Activated CD8-positive, alpha-beta memory T cell treated with anti-CD3 and anti-CD28 coated beads for 48 hours (primary cell): Measurements from ENCODE around the gene RPS25.
"Not testable (repeated sequence)": the region's sequence is repeated elsewhere in the genome, so short reads cannot be mapped to it uniquely, and the experiment has no call there.

ENCODE experiments used
- DNase-seq, 3 experiments: peaks; one replicate each; pipeline ENCODE4 v3.0.0-alpha.2; 2020; ENCODE audit warnings: low read depth in 2 of 3, low spot score in 2 of 3

RPS25 gene

DNA sequence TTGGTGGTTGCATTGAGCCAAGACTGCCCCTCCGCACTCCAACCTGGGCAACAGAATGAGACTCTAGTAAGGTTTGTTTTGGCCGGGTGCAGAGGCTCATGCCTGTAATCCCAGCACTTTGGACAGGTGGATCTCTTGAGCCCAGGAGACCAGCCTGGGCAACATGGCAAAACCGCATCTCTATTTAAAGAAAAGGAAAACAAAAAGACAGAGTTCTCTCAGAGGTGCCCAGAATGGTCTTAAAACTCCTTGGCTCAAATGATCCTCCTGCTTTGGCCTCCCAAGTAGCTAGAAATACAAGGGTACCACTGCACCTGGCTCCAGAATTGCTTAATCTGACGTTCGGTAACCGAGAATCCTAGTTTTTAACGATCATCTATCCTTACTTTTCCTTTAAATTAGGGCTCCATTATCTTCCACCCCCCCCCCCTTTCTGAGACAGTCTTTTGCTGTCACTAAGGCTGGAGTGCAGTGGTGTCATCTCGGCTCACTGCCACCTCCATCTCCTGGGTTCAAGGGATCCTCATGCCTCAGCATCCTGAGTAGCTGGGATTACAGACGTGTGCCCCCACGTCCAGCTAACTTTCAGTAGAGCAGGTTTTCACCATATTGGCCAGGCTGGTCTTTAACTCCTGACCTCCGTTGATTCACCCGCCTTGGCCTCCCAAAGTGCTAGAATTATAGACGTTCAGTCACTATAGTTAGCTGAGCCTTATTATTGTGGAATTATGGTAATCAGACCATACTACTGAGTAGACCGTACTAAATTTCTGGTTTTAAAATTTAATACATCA lies 1.7 kb downstream of the RPS25 start:
- no peak for DNase-seq

DNA sequence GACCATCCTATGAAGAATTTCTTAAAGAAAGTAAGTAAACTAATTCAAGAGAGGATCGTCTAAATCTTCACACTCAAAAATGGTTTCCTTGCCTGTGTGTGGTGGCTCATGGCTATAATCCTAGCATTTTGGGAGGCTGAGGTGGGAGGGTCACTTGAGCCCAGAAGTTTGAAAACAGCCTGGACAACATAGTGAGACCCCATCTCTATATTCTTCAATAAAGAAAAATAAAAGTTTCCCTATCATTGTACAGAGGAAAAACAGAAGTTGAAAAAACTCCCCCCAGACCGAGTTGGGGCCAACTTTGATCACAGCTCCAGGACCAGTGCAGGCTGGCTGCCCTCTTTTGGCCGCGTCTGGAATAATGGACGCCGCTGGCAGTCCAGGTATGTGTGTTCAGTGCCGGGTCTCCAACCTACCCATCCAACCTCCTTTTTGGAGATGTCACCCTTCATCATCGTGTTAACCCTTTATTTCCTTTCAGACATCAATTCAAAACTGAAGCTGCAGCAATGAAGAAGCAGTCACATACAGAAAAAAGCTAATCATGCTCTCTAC lies 3.0 kb downstream of the RPS25 start:
- DNase-seq = no peak

GRCh38 chr11:119014209-119014924 lies 3.8 kb downstream of the RPS25 start:
- DNase-seq = no peak

DNA sequence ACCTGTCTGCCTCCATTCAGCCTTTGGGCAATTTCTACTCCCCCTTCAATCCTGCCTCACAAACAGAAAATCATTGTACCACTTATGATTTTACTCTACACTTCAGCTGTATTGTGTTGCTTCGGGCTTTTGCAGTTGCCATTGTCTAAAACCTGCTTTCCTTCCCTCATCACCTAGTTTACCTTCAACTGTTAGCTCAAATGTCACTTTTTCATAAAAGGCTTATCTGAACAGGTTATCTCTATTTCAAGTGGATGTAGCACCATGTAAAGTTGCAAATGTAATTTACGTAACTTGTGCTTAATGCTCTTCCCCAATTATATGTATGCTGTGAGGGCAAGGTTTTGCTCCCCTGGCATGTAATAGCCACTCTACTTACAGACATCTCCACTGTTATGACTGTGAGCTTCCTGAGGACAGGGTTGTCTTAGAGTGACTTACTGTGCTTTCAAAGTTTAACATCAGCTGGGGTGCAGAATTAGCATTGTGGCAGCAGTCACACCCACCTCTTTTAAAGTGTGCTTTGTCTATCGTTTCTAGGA lies 5.4 kb downstream of the RPS25 start:
- no peak for DNase-seq

DNA sequence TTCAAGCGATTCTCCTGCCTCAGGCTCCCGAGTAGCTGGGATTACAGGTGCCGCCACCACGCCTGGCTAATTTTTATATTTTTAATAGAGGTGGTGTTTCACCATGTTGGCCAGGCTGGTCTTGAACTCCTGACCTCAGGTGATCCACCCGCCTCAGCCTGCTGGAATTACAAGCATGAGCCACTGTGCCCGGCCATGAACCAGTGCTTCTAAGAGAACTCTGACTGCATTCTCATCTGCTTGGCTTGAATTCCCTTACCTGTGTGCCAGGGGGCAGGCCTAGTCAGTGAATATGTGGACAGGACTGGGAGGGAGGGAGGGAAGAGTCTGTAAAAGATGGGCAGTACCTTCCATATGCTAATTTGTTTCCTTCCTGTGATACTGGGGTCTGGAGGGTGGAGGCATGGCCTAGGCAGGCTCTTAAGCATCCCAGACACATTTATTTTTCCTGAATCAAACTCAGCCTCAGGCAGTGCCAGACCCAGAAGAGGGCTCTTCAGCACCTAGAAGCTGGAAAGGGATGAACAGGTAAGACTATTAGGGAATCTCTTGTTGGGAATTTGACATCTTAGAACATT lies 6.6 kb downstream of the RPS25 start:
- DNase-seq = no peak

GRCh38 chr11:119006656-119007055 lies 11.5 kb downstream of the RPS25 start:
- DNase-seq = no peak

GRCh38 chr11:119000906-119001305 lies 17.2 kb downstream of the RPS25 start:
- DNase-seq = no peak

- no peak for DNase-seq
Observed at GRCh38 chr11:118998822-118999221, 19.3 kb downstream of the RPS25 start.

DNA sequence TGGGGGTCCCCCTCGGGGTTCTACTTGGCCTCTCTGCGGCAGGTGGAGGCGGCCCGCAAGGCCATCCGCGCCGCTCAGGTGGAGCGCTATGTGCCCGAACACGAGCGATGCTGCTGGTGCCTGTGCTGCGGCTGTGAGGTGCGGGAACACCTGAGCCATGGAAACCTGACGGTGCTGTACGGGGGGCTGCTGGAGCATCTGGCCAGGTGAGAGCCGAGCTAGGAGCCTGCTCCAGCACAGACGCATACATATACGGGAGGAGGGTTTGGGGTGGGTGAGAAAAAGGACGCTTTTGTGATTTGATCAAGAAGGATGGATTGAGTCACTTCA lies 19.8 kb downstream of the RPS25 start:
- no peak for DNase-seq

GRCh38 chr11:118997627-118998387 lies 20.3 kb downstream of the RPS25 start, which contains the start of gene CENATAC:
TSS of gene CENATAC (plus strand) at chr11:118998138. CDS start at chr11:118998198, 60 bp downstream.
- DNase-seq = peak; percentile 74 to 88 (median 88)

- no peak for DNase-seq
Observed at GRCh38 chr11:118996926-118997626, 21.1 kb downstream of the RPS25 start.

- DNase-seq = not testable (repeated sequence)
Observed at GRCh38 chr11:118991486-118992038, 26.6 kb downstream of the RPS25 start.

- no peak for DNase-seq
Observed at GRCh38 chr11:118988280-118988679, 29.9 kb downstream of the RPS25 start.

DNA sequence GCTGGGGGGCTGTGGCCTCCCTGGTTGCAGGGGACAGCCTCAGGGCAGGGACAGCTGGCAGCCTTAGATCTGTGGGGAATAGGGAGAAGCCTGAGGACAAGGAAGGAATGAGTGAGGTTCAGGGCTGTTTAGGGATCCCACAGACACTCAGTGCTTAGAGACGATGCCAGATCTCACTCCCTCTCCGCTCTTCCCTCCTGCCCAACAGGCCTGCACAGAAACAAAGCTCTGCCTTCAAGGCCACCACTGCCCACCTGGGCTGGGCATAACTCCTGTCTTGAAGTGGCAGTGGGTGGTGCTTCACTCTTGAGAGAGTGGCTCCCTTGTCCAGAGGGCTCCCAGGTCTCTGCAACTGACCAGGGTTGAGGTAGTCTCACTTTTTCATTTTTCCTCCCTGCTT lies 33.3 kb downstream of the RPS25 start:
- DNase-seq = no peak

DNA sequence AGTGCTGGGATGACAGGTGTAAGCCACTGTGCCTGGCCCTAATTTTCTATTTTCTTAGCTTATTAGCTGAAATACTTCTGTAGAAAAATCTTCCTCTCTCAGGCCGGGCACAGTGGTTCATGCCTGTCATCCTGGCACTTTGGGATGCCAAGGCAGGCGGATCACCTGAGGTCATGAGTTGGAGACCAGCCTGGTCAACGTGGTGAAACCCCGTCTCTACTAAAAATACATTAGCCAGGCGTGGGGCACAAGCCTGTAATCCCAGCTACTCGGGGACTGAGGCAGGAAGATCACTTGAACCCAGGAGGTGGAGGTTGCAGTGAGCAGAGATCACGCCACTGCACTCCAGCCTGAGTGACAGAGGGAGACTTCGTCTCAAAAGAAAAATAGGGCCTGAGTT lies 33.8 kb downstream of the RPS25 start:
- not testable (repeated sequence) for DNase-seq

DNA sequence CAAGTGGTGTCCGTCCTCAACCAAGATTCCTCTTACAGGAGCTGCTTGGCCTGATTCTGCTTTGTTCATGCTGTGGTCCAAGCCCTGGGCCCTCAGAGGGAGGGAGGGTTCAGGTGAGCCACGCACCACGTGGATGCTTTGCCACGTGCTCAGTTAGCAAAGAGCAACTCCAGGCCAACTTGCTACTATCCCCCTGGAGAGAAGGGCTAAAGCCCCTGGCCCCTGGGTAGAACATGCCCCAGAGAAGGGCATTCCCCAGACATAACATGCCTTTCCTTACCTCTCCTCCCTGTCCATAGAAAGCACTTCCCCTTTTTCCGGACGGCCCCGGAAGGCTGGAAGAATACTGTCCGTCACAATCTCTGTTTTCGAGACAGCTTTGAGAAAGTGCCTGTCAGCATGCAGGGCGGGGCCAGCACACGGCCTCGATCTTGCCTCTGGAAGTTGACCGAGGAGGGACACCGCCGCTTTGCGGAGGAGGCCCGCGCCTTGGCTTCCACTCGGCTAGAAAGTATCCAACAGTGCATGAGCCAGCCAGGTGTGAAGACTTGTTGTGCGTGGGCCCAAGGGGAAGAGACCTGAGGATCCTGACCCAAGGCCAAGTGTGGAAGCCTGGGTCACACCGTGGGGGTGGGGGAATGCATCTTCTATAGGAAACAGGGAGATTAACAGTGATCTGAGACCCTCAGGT lies 37.8 kb downstream of the RPS25 start:
- DNase-seq = no peak

GRCh38 chr11:118979434-118979833 lies 38.7 kb downstream of the RPS25 start:
- no peak for DNase-seq

- no peak for DNase-seq
Observed at GRCh38 chr11:118975771-118976709, 42.1 kb downstream of the RPS25 start.
